ENCODE results near the gene TMPRSS4. TPM values are rescaled to one million over a fixed set of nuclear protein-coding genes. Genes with fewer than 3 reads are reported as not detected.

Gene TMPRSS4
- total and polyA plus RNA-seq, 9 of the 15 experiments (the other 6 are each of a cell fraction or from before 2014, with no cell fraction given) = 4.0 to 10.0 (median 5.6) TPM

DNA sequence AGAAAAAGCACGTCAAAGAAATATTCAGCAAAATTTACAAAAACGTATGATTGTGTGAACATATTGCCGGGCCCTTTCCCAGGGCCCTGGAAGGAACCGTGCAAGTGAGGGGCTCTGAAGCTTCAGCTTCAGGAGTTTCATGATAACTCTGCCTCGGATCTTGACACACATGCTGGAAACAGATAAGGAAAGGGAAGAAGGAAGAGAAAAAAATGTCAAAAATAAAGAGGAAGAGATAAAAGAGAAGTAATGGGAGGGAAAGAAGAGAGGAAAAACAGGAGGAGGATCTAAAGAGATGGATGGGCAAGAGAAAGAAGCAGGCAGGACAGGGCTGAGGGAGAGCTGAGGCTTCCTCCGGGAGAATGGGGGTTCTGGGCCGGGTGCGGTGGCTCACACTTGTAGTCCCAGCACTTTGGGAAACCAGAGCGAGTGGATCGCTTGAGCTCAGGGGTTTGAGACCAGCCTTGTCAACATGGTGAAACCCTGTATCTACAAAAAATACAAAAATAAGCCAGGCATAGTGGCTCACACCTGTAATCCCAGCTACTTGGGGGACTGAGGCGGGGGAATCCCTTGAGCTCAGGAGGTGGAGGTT, 2.7 kb upstream of the TMPRSS4 start (continued):
- TF ChIP-seq TAF1 (IDR thresholded peaks at IDR 0.05; ENCODE audit: control insufficient read depth, extremely low read depth, insufficient read depth, low read length, severe bottlenecking) = no peak
- TF ChIP-seq NFXL1 (CRISPR knock-in tag; IDR thresholded peaks at IDR 0.05) = no peak
- TF ChIP-seq, protein P1, sequence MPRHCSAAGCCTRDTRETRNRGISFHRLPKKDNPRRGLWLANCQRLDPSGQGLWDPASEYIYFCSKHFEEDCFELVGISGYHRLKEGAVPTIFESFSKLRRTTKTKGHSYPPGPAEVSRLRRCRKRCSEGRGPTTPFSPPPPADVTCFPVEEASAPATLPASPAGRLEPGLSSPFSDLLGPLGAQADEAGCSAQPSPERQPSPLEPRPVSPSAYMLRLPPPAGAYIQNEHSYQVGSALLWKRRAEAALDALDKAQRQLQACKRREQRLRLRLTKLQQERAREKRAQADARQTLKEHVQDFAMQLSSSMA (CRISPR knock-in tag; IDR thresholded peaks at IDR 0.05) = no peak
- no peak for TF ChIP-seq TEAD2 (tag; IDR thresholded peaks at IDR 0.05)
- TF ChIP-seq, protein P2, sequence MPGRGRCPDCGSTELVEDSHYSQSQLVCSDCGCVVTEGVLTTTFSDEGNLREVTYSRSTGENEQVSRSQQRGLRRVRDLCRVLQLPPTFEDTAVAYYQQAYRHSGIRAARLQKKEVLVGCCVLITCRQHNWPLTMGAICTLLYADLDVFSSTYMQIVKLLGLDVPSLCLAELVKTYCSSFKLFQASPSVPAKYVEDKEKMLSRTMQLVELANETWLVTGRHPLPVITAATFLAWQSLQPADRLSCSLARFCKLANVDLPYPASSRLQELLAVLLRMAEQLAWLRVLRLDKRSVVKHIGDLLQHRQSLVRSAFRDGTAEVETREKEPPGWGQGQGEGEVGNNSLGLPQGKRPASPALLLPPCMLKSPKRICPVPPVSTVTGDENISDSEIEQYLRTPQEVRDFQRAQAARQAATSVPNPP (IDR thresholded peaks at IDR 0.05; ENCODE audit: borderline replicate concordance, insufficient read depth, insufficient read length) = no peak
- TF ChIP-seq, protein P3, sequence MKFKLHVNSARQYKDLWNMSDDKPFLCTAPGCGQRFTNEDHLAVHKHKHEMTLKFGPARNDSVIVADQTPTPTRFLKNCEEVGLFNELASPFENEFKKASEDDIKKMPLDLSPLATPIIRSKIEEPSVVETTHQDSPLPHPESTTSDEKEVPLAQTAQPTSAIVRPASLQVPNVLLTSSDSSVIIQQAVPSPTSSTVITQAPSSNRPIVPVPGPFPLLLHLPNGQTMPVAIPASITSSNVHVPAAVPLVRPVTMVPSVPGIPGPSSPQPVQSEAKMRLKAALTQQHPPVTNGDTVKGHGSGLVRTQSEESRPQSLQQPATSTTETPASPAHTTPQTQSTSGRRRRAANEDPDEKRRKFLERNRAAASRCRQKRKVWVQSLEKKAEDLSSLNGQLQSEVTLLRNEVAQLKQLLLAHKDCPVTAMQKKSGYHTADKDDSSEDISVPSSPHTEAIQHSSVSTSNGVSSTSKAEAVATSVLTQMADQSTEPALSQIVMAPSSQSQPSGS (CRISPR knock-in tag; IDR thresholded peaks at IDR 0.05) = no peak
- no peak for TF ChIP-seq ZNF133 (CRISPR knock-in tag; IDR thresholded peaks at IDR 0.05)
- TF ChIP-seq NFE2L1 (tag; IDR thresholded peaks at IDR 0.05; ENCODE audit: borderline replicate concordance, low read depth) = no peak
- peak; percentile 37; the same call in 1 of the 2 replicates for TF ChIP-seq SMARCC2 (IDR thresholded peaks at IDR 0.05; ENCODE audit: low read depth)
- TF ChIP-seq NFIC (IDR thresholded peaks at IDR 0.05) = no peak
- TF ChIP-seq TRIM24 (IDR thresholded peaks at IDR 0.05) = peak in 1 of 2 experiments; percentile 26; a peak in 1 of 4 replicates
- no peak for TF ChIP-seq RFX7 (CRISPR knock-in tag; IDR thresholded peaks at IDR 0.05)
- no peak for TF ChIP-seq IRF9 (tag; IDR thresholded peaks at IDR 0.05)
- TF ChIP-seq RBBP5 (IDR thresholded peaks at IDR 0.05; ENCODE audit: borderline replicate concordance, insufficient read depth, low read length, poor library complexity, severe bottlenecking) = no peak
- TF ChIP-seq LEF1 (IDR thresholded peaks at IDR 0.05) = 0 out of 2 replicates have a peak, but pooled peaks have one; percentile 23
- no peak for TF ChIP-seq SIN3A (IDR thresholded peaks at IDR 0.05; ENCODE audit: borderline replicate concordance in 2 of 2, control insufficient read depth in 1 of 2, low read depth in 2 of 2, low read length in 2 of 2)
- TF ChIP-seq ZNF165 (CRISPR knock-in tag; IDR thresholded peaks at IDR 0.05; ENCODE audit: borderline replicate concordance) = no peak
- no peak for TF ChIP-seq ZNF253 (CRISPR knock-in tag; conservative IDR thresholded peaks at IDR 0.05)
- TF ChIP-seq, protein P4, sequence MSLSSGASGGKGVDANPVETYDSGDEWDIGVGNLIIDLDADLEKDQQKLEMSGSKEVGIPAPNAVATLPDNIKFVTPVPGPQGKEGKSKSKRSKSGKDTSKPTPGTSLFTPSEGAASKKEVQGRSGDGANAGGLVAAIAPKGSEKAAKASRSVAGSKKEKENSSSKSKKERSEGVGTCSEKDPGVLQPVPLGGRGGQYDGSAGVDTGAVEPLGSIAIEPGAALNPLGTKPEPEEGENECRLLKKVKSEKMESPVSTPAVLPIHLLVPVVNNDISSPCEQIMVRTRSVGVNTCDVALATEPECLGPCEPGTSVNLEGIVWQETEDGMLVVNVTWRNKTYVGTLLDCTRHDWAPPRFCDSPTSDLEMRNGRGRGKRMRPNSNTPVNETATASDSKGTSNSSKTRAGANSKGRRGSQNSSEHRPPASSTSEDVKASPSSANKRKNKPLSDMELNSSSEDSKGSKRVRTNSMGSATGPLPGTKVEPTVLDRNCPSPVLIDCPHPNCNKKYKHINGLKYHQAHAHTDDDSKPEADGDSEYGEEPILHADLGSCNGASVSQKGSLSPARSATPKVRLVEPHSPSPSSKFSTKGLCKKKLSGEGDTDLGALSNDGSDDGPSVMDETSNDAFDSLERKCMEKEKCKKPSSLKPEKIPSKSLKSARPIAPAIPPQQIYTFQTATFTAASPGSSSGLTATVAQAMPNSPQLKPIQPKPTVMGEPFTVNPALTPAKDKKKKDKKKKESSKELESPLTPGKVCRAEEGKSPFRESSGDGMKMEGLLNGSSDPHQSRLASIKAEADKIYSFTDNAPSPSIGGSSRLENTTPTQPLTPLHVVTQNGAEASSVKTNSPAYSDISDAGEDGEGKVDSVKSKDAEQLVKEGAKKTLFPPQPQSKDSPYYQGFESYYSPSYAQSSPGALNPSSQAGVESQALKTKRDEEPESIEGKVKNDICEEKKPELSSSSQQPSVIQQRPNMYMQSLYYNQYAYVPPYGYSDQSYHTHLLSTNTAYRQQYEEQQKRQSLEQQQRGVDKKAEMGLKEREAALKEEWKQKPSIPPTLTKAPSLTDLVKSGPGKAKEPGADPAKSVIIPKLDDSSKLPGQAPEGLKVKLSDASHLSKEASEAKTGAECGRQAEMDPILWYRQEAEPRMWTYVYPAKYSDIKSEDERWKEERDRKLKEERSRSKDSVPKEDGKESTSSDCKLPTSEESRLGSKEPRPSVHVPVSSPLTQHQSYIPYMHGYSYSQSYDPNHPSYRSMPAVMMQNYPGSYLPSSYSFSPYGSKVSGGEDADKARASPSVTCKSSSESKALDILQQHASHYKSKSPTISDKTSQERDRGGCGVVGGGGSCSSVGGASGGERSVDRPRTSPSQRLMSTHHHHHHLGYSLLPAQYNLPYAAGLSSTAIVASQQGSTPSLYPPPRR (CRISPR knock-in tag; IDR thresholded peaks at IDR 0.05; ENCODE audit: borderline replicate concordance) = no peak
